HepG2 (cell line): ENCODE results near the gene PLD1.
"Not testable (repeated sequence)": the region's sequence is repeated elsewhere in the genome, so short reads cannot be mapped to it uniquely, and the experiment has no call there.

Experiments used
- EZH2 ChIP-seq: conservative IDR thresholded peaks from 2 replicates; pipeline ENCODE4 v1.6.1; 2012; ENCODE audit warnings: mild to moderate bottlenecking, low read depth, low read length, moderate library complexity
- IRF1 ChIP-seq: sonication (generic); formaldehyde crosslinking; IDR thresholded peaks from 2 replicates; pipeline ENCODE4 v1.4.0; 2020; ENCODE audit warnings: low read depth, mild to moderate bottlenecking, missing genetic modification reagents
- NCOA5 ChIP-seq: sonication (generic); formaldehyde crosslinking; IDR thresholded peaks from 2 replicates; pipeline ENCODE4 v1.4.0; 2020; ENCODE audit warnings: missing genetic modification reagents
- PRDM15 ChIP-seq: sonication (generic); formaldehyde crosslinking; IDR thresholded peaks from 2 replicates; pipeline ENCODE4 v1.4.0; 2020; ENCODE audit warnings: missing genetic modification reagents
- TAF1 ChIP-seq: sonication (generic); formaldehyde crosslinking; IDR thresholded peaks from 2 replicates; pipeline ENCODE4 v1.4.0; 2020; ENCODE audit warnings: missing genetic modification reagents
- ZBTB21 ChIP-seq: sonication (generic); formaldehyde crosslinking; IDR thresholded peaks from 2 replicates; pipeline ENCODE4 v1.4.0; 2020; ENCODE audit warnings: missing genetic modification reagents
- ZBTB26 ChIP-seq: IDR thresholded peaks from 2 replicates; pipeline ENCODE4 v1.6.1; 2016; ENCODE audit warnings: missing compliant biosample characterization, missing genetic modification reagents, borderline replicate concordance
- ZFP90 ChIP-seq: sonication (generic); formaldehyde crosslinking; IDR thresholded peaks from 2 replicates; pipeline ENCODE4 v1.8.0; 2022; ENCODE audit warnings: missing genetic modification reagents, mild to moderate bottlenecking, inconsistent platforms, borderline replicate concordance

- TF ChIP-seq ZBTB26; TAF1 (CRISPR knock-in tag); IRF1 (CRISPR knock-in tag); ZFP90 (CRISPR knock-in tag); PRDM15 (CRISPR knock-in tag); EZH2; ZBTB21 (CRISPR knock-in tag); NCOA5 (CRISPR knock-in tag): not testable (repeated sequence)
Observed at GRCh38 chr3:171746320-171747222, 63.7 kb downstream of the PLD1 start.
